ENCODE measurements around the gene CLSTN1. TPM values are rescaled to one million over a fixed set of nuclear protein-coding genes. Genes with fewer than 3 reads are reported as not detected.
"Not testable (repeated sequence)": the region's sequence is repeated elsewhere in the genome, so short reads cannot be mapped to it uniquely, and the experiment has no call there.

The CLSTN1 gene
- total and polyA plus RNA-seq, 10 donors: 28.8 to 70.7 (median 60.5) TPM

DNA sequence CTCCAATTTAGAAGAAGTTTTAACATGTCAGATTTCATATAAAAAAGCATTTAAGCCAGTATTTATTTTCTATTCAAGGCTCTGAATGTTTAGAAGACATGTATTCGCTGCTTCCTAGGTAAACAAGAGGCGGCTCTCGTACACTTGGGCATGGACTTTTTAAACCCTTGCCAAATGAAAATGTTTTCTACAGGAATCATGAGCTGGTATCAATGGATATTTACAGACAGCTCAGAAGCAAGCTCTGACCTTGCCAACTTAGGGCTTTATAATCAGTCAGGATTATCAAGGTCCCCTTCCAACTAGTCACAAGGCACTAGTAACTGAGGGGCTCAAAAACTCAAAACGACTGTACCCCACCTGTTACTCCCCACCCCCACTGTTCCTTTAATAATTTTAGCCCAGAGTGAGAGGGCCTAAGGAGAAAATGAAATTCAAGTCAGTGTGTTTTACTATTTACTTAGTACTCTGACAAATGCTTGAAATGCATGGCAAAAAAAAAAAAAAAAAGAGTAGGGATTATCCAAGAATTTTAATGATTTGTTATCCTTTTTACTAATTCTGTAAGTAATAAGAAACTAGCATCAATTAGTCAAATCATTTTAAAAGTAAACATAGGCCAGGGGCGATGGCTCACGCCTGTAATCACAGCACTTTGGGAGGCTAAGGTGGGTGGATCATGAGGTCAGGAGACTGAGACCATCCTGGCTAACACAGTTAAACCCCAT lies 12.4 kb downstream of the CLSTN1 start:
- TF ChIP-seq, protein P1, sequence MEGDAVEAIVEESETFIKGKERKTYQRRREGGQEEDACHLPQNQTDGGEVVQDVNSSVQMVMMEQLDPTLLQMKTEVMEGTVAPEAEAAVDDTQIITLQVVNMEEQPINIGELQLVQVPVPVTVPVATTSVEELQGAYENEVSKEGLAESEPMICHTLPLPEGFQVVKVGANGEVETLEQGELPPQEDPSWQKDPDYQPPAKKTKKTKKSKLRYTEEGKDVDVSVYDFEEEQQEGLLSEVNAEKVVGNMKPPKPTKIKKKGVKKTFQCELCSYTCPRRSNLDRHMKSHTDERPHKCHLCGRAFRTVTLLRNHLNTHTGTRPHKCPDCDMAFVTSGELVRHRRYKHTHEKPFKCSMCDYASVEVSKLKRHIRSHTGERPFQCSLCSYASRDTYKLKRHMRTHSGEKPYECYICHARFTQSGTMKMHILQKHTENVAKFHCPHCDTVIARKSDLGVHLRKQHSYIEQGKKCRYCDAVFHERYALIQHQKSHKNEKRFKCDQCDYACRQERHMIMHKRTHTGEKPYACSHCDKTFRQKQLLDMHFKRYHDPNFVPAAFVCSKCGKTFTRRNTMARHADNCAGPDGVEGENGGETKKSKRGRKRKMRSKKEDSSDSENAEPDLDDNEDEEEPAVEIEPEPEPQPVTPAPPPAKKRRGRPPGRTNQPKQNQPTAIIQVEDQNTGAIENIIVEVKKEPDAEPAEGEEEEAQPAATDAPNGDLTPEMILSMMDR (IDR thresholded peaks at IDR 0.05 in 8 of 11, conservative IDR thresholded peaks at IDR 0.05 in 3 of 11): no peak
- TF ChIP-seq POLR2AphosphoS5 (IDR thresholded peaks at IDR 0.05): no peak
- no peak for TF ChIP-seq POLR2A (IDR thresholded peaks at IDR 0.05)
- WGBS, 5 donors: 88 to 94% (median 90%) methylated on average over 6 of the region's 6 CpGs
- H3K27me3 ChIP-seq (replicated peaks in 1 of 7): no peaks in the 10 kb centered on the region
- H3K4me3 ChIP-seq: no peak overlapping the region
- no peak overlapping the region for H3K27ac ChIP-seq
- peaks cover 0 to 43% (median 22%) of the 10 kb centered on the region in 6 donors for H3K4me1 ChIP-seq
- intact Hi-C loops (cut with DNase I; ENCODE audit: low total_unique reads): no loop called here
- DNase-seq: no peak
- H3K36me3 ChIP-seq: peaks cover 0 to 6% (median 0%) of the 10 kb centered on the region in 6 donors
- H3K9me3 ChIP-seq: no peaks in the 10 kb centered on the region

DNA sequence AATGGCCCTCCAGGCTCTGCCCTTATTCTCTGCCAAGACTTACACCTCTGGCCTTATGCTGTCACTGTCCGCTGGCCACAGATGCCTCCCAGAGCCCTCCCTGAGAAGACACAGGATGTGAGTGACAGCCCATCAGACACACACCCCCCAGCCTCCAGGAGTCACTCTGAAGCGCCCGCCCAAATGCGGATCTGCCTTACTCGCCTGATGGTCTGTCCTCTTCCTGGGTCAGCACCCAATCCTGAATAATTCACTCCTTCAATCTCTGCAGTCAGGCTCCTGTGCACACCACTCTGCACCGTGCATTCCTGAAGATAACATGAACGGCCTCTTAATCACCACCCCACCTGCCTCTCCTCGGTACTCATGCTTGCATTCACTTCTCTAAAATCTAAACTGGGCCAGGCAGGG lies 14.7 kb downstream of the CLSTN1 start:
- intact Hi-C loops (cut with DNase I; ENCODE audit: low total_unique reads): no loop called here
- peaks cover 0 to 50% (median 19%) of the 10 kb centered on the region in 6 donors for H3K4me1 ChIP-seq
- H3K36me3 ChIP-seq: peaks cover 0 to 6% (median 0%) of the 10 kb centered on the region in 6 donors
- no peaks in the 10 kb centered on the region for H3K9me3 ChIP-seq
- no peak overlapping the region for H3K27ac ChIP-seq
- no peak for DNase-seq
- no peak overlapping the region for H3K4me3 ChIP-seq
- no peaks in the 10 kb centered on the region for H3K27me3 ChIP-seq (replicated peaks in 1 of 7)
- TF ChIP-seq, protein P1 (IDR thresholded peaks at IDR 0.05 in 8 of 11, conservative IDR thresholded peaks at IDR 0.05 in 3 of 11): no peak
- WGBS, 5 donors: 68 to 81% (median 77%) methylated on average over 8 of the region's 8 CpGs

DNA sequence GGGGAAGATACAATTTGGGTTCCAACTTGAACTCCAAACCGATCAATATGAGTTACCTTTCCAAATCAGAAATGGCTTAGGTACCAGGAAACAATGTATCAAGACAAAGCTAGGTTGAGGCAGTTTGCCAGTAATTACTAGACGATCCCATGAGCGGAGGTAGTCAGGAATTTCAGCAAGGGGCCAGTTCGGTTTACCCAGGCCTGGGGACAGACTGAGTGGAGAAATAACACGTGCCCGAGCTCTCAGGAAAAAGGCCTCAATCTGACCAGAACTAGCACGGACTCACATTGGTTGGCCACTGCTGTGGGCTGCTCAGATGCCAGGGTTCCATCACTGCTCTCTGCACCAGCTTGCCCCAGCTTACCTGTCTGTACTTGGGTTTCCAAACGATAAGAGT lies 15.3 kb downstream of the CLSTN1 start:
- Histone ChIP-seq H3K4me3 (no peak overlapping the region), H3K4me1 (peaks cover 0 to 55% (median 19%) of the 10 kb centered on the region in 6 donors), H3K27me3 (replicated peaks in 1 of 7) (no peaks in the 10 kb centered on the region), H3K27ac (no peak overlapping the region), H3K9me3 (no peaks in the 10 kb centered on the region), H3K36me3 (peaks cover 0 to 6% (median 0%) of the 10 kb centered on the region in 6 donors)
- DNase-seq: no peak
- intact Hi-C loops (cut with DNase I; ENCODE audit: low total_unique reads): no loop called here
- 89 to 93% (median 91%) methylated on average over 8 of the region's 8 CpGs for WGBS, 5 donors
- TF ChIP-seq, protein P1 (IDR thresholded peaks at IDR 0.05 in 8 of 11, conservative IDR thresholded peaks at IDR 0.05 in 3 of 11): no peak
- TF ChIP-seq POLR2AphosphoS5 (IDR thresholded peaks at IDR 0.05) (no peak), POLR2A (IDR thresholded peaks at IDR 0.05) (no peak)

DNA sequence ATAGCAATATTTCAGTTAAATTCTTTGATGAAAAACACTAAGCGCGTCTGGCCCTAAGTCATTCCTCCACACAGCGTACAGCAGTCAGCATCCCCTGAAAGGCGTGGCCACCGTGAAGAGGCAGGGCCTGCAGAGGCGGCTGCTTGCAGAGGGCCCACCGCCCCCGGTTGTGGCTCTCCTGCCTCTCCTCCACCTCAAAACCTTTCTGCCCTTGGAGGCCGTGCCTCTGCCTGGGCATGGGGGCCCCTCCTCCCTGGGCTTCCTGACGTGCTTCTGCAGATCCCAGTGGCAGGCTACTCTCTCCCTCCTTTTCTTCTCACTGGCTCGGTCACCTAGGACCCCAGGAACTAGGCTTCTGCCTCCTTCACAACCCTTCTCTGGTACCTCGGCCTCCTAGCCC lies 16.2 kb downstream of the CLSTN1 start:
- intact Hi-C loops (cut with DNase I; ENCODE audit: low total_unique reads): no loop called here
- H3K4me1 ChIP-seq: peaks cover 0 to 64% (median 20%) of the 10 kb centered on the region in 6 donors

GRCh38 chr1:9805972-9806371 lies 17.8 kb downstream of the CLSTN1 start:
- H3K9me3 ChIP-seq; H3K27me3 ChIP-seq (replicated peaks in 1 of 7); DNase-seq; intact Hi-C loops (cut with DNase I; ENCODE audit: low total_unique reads); H3K27ac ChIP-seq; H3K36me3 ChIP-seq; H3K4me3 ChIP-seq: not testable (repeated sequence)
- H3K4me1 ChIP-seq: peaks cover 0 to 71% (median 23%) of the 10 kb centered on the region in 6 donors
- 85 to 95% (median 93%) methylated on average over 5 of the region's 5 CpGs for WGBS, 5 donors

More for the DNA sequence above, 16.2 kb downstream of the CLSTN1 start:
- no peak overlapping the region for H3K27ac ChIP-seq
- no peaks in the 10 kb centered on the region for H3K27me3 ChIP-seq (replicated peaks in 1 of 7)
- WGBS, 5 donors: 69 to 78% (median 76%) methylated on average over 12 of the region's 12 CpGs
- H3K4me3 ChIP-seq: no peak overlapping the region
- H3K9me3 ChIP-seq: no peaks in the 10 kb centered on the region
- peaks cover 0 to 6% (median 0%) of the 10 kb centered on the region in 6 donors for H3K36me3 ChIP-seq
- TF ChIP-seq, protein P1 (IDR thresholded peaks at IDR 0.05 in 8 of 11, conservative IDR thresholded peaks at IDR 0.05 in 3 of 11): no peak
- TF ChIP-seq POLR2A (IDR thresholded peaks at IDR 0.05) (no peak), POLR2AphosphoS5 (IDR thresholded peaks at IDR 0.05) (no peak)
- DNase-seq: no peak

Measured in spleen (tissue), 11 donors.